Measurements from ENCODE around the gene BMPER.

- TF ChIP-seq, protein P1, sequence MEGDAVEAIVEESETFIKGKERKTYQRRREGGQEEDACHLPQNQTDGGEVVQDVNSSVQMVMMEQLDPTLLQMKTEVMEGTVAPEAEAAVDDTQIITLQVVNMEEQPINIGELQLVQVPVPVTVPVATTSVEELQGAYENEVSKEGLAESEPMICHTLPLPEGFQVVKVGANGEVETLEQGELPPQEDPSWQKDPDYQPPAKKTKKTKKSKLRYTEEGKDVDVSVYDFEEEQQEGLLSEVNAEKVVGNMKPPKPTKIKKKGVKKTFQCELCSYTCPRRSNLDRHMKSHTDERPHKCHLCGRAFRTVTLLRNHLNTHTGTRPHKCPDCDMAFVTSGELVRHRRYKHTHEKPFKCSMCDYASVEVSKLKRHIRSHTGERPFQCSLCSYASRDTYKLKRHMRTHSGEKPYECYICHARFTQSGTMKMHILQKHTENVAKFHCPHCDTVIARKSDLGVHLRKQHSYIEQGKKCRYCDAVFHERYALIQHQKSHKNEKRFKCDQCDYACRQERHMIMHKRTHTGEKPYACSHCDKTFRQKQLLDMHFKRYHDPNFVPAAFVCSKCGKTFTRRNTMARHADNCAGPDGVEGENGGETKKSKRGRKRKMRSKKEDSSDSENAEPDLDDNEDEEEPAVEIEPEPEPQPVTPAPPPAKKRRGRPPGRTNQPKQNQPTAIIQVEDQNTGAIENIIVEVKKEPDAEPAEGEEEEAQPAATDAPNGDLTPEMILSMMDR (IDR thresholded peaks at IDR 0.05) = no peak
- no peak for TF ChIP-seq POLR2A (IDR thresholded peaks at IDR 0.05)
Observed at GRCh38 chr7:33981226-33981625, 75.9 kb downstream of the BMPER start.

All from thyroid gland (tissue), 4 donors.